Muscle of arm (tissue), 14 donors: ENCODE measurements around the gene AFF3. TPM values are rescaled to one million over a fixed set of nuclear protein-coding genes. Genes with fewer than 3 reads are reported as not detected.
"Not testable (repeated sequence)": the region's sequence is repeated elsewhere in the genome, so short reads cannot be mapped to it uniquely, and the experiment has no call there.

ENCODE experiments used
- DNase-seq: peaks from one replicate; pipeline ENCODE4 v3.0.0-alpha.2; 2013
- long read RNA-seq, 11 donors: transcript quantifications; one replicate each; lab custom pipeline, GENCODE V29; 2026
- polyA plus RNA-seq, 12 donors: library from polyadenylated mRNA; unstranded; fragments of 120-200 nt; gene quantifications; one replicate each; pipeline ENCODE4 v1.2.1, GENCODE V29; 2013; ENCODE audit not compliant: insufficient read length in 12 of 12

The AFF3 gene
- polyA plus RNA-seq: 10 to 100 TPM in 1 of 12 donors, 1 to 10 TPM in 10, not detected in 1; 2.5 to 15.7 (median 3.7) TPM
- long read RNA-seq, donor 1: 0 reads
- long read RNA-seq, donor 2: 0 reads
- long read RNA-seq, donor 3: 0 reads
- long read RNA-seq, donor 4: 0 reads
- long read RNA-seq, donor 5: 0 reads
- long read RNA-seq, donor 6: 0 reads
- long read RNA-seq, donor 7: 0 reads
- long read RNA-seq, donor 8, partial matches to known transcripts: 0 of 1 reads
- long read RNA-seq, donor 8, other reads (novel, unspliced or antisense): 0 of 1 reads
- long read RNA-seq, donor 9: 0 reads
- long read RNA-seq, donor 10: 0 reads
- long read RNA-seq, donor 11, partial matches to known transcripts: 5 of 5 reads
- long read RNA-seq, donor 11, other reads (novel, unspliced or antisense): 0 of 5 reads

GRCh38 chr2:100142393-100142792, at the start of gene AFF3:
Gene AFF3 (minus strand): TSS chr2:100142590. CDS start chr2:100104454, 38,136 bp downstream.
- peak; percentile 8 for DNase-seq

GRCh38 chr2:100189387-100189786, 47.0 kb upstream of the AFF3 start:
- no peak for DNase-seq

GRCh38 chr2:100188326-100188725, 45.9 kb upstream of the AFF3 start:
- no peak for DNase-seq

- no peak for DNase-seq
Observed at GRCh38 chr2:100186126-100186525, 43.7 kb upstream of the AFF3 start.

GRCh38 chr2:100185516-100185915, 43.1 kb upstream of the AFF3 start:
- DNase-seq: no peak

- DNase-seq: no peak
Observed at GRCh38 chr2:100185105-100185504, 42.7 kb upstream of the AFF3 start.

GRCh38 chr2:100184055-100184737, 41.8 kb upstream of the AFF3 start:
- no peak for DNase-seq

- peak; percentile 33 for DNase-seq
Observed at GRCh38 chr2:100182494-100183361, 40.3 kb upstream of the AFF3 start.

- DNase-seq: no peak
Observed at GRCh38 chr2:100180503-100180902, 38.1 kb upstream of the AFF3 start.

GRCh38 chr2:100179806-100180205, 37.4 kb upstream of the AFF3 start:
- DNase-seq: no peak

GRCh38 chr2:100178864-100179263, 36.5 kb upstream of the AFF3 start:
- DNase-seq: no peak

GRCh38 chr2:100178085-100178788, 35.8 kb upstream of the AFF3 start:
- DNase-seq: no peak

- DNase-seq: no peak
Observed at GRCh38 chr2:100176925-100177324, 34.5 kb upstream of the AFF3 start.

GRCh38 chr2:100174026-100174431, 31.6 kb upstream of the AFF3 start:
- no peak for DNase-seq

GRCh38 chr2:100166701-100167100, 24.3 kb upstream of the AFF3 start:
- DNase-seq: no peak

- no peak for DNase-seq
Observed at GRCh38 chr2:100163605-100164004, 21.2 kb upstream of the AFF3 start.

- no peak for DNase-seq
Observed at GRCh38 chr2:100161945-100162620, 19.7 kb upstream of the AFF3 start.

GRCh38 chr2:100160396-100160795, 18.0 kb upstream of the AFF3 start:
- DNase-seq: no peak

GRCh38 chr2:100151832-100152231, 9.4 kb upstream of the AFF3 start:
- not testable (repeated sequence) for DNase-seq

GRCh38 chr2:100151310-100151709, 8.9 kb upstream of the AFF3 start:
- no peak for DNase-seq

GRCh38 chr2:100148883-100149282, 6.5 kb upstream of the AFF3 start:
- no peak for DNase-seq
